Suprapubic skin (tissue), 4 donors: Measurements from ENCODE around the gene BUD23. TPM values are rescaled to one million over a fixed set of nuclear protein-coding genes. Genes with fewer than 3 reads are reported as not detected.

Source experiments
- DNase-seq, 2 donors: peaks; one replicate each; pipeline ENCODE4 v3.0.0-alpha.2; 2019; ENCODE audit warnings: low spot score in 2 of 2
- H3K27ac ChIP-seq: fragments of 200-600 bp; sonication (generic); one replicate; pipeline ENCODE4 v1.5.1; 2019
- H3K27me3 ChIP-seq: fragments of 200-600 bp; sonication (generic); one replicate; pipeline ENCODE4 v1.5.1; 2019
- H3K36me3 ChIP-seq: fragments of 200-600 bp; sonication (generic); one replicate; pipeline ENCODE4 v1.5.1; 2019
- H3K4me1 ChIP-seq: fragments of 200-600 bp; sonication (generic); one replicate; pipeline ENCODE4 v1.5.1; 2019
- H3K4me3 ChIP-seq: fragments of 200-600 bp; sonication (generic); one replicate; pipeline ENCODE4 v1.5.1; 2019; ENCODE audit warnings: mild to moderate bottlenecking
- H3K9me3 ChIP-seq: fragments of 200-600 bp; sonication (generic); one replicate; pipeline ENCODE4 v1.5.1; 2019
- CTCF ChIP-seq, 2 donors: fragments of 200-600 bp in 1 of 2; fragments of 450-650 bp in 1 of 2; sonication (generic) in 1 of 2; IDR thresholded peaks; one replicate each; pipeline ENCODE4 v1.5.1; 2016 to 2019; ENCODE audit warnings: antibody characterized with exemption in 2 of 2, mild to moderate bottlenecking in 1 of 2, moderate library complexity in 1 of 2
- EP300 ChIP-seq: sonication (generic); formaldehyde crosslinking; IDR thresholded peaks from one replicate; pipeline ENCODE4 v1.6.1; 2017; ENCODE audit warnings: antibody characterized with exemption
- POLR2A ChIP-seq, 2 donors: fragments of 450-650 bp; IDR thresholded peaks; one replicate each; pipeline ENCODE4 v1.6.1; 2017; ENCODE audit warnings: antibody characterized with exemption in 2 of 2, mild to moderate bottlenecking in 2 of 2, moderate library complexity in 2 of 2
- POLR2AphosphoS5 ChIP-seq, 3 donors: sonication (generic); formaldehyde crosslinking; IDR thresholded peaks; one replicate each; pipeline ENCODE4 v1.6.1; 2017; ENCODE audit warnings: antibody characterized with exemption in 3 of 3
- WGBS: methylation state at CpG from one replicate; pipeline ENCODE4 v1.1.5; 2018; 5-methylcytosine and 5-hydroxymethylcytosine counted together
- total RNA-seq, 4 donors: library from RNA; depleted of rRNA; stranded (reverse); fragments of >200 nt; gene quantifications; one replicate each; pipeline ENCODE4 v1.1.0, GENCODE V29; 2016

The BUD23 gene
- 10 to 100 TPM; 48.1 to 65.8 (median 53.8) TPM for total RNA-seq

- 0% methylated on average over 14 of the region's 68 CpGs for WGBS
- Histone ChIP-seq H3K4me3 (peak within 1 kb of the TSS; percentile 89), H3K9me3 (no peaks in the 10 kb centered on the region), H3K27ac (peak within 1 kb of the TSS; percentile 90), H3K4me1 (peaks cover 39% of the 10 kb centered on the region), H3K27me3 (no peaks in the 10 kb centered on the region), H3K36me3 (peaks cover 37% of the 10 kb centered on the region)
- TF ChIP-seq POLR2AphosphoS5 (IDR thresholded peaks at IDR 0.05) (peak in 2 of 3 donors; percentile 33 to 64), CTCF (IDR thresholded peaks at IDR 0.05) (peak in 1 of 2 donors; percentile 17), EP300 (no peak), POLR2A (IDR thresholded peaks at IDR 0.05) (peak in 1 of 2 donors; percentile 47)
- peak; percentile 99 to 100 for DNase-seq
Measured at GRCh38 chr7:73683056-73683787, at the start of gene BUD23, which contains the start of gene DNAJC30. BUD23 (plus strand) TSS chr7:73683597; CDS start chr7:73683626, 29 bp downstream. DNAJC30 (minus strand) TSS chr7:73683453; CDS start chr7:73683423, 30 bp downstream.

GRCh38 chr7:73633844-73634243 lies 49.6 kb upstream of the BUD23 start:
- TF ChIP-seq POLR2A (IDR thresholded peaks at IDR 0.05) (no peak), POLR2AphosphoS5 (IDR thresholded peaks at IDR 0.05) (no peak), CTCF (IDR thresholded peaks at IDR 0.05) (no peak), EP300 (no peak)
- 80% methylated on average over 8 of the region's 8 CpGs for WGBS
- peaks cover 4% of the 10 kb centered on the region for H3K4me1 ChIP-seq
- no peak for DNase-seq
- no peak overlapping the region for H3K27ac ChIP-seq
- H3K4me3 ChIP-seq, result no peak overlapping the region
- no peaks in the 10 kb centered on the region for H3K9me3 ChIP-seq
- peaks cover 11% of the 10 kb centered on the region for H3K27me3 ChIP-seq
- H3K36me3 ChIP-seq, result no peaks in the 10 kb centered on the region

GRCh38 chr7:73635428-73636200 lies 47.8 kb upstream of the BUD23 start:
- H3K27me3 ChIP-seq, result peaks cover 11% of the 10 kb centered on the region
- TF ChIP-seq CTCF (IDR thresholded peaks at IDR 0.05), result no peak
- no peak for TF ChIP-seq EP300
- TF ChIP-seq POLR2A (IDR thresholded peaks at IDR 0.05), result no peak
- TF ChIP-seq POLR2AphosphoS5 (IDR thresholded peaks at IDR 0.05), result no peak
- 85% methylated on average over 6 of the region's 8 CpGs for WGBS

GRCh38 chr7:73638911-73639310 lies 44.5 kb upstream of the BUD23 start:
- H3K27ac ChIP-seq, result no peak overlapping the region
- TF ChIP-seq CTCF (IDR thresholded peaks at IDR 0.05) (no peak), POLR2AphosphoS5 (IDR thresholded peaks at IDR 0.05) (no peak), EP300 (no peak), POLR2A (IDR thresholded peaks at IDR 0.05) (no peak)
- H3K4me3 ChIP-seq, result no peak overlapping the region
- no peak for DNase-seq
- peaks cover 4% of the 10 kb centered on the region for H3K27me3 ChIP-seq
- H3K4me1 ChIP-seq, result peaks cover 4% of the 10 kb centered on the region
- no peaks in the 10 kb centered on the region for H3K36me3 ChIP-seq
- no peaks in the 10 kb centered on the region for H3K9me3 ChIP-seq
- WGBS, result 75% methylated on average over 3 of the region's 3 CpGs

More at GRCh38 chr7:73635428-73636200, 47.8 kb upstream of the BUD23 start:
- Histone ChIP-seq H3K9me3 (no peaks in the 10 kb centered on the region), H3K4me1 (peaks cover 4% of the 10 kb centered on the region), H3K36me3 (no peaks in the 10 kb centered on the region), H3K4me3 (no peak overlapping the region), H3K27ac (no peak overlapping the region)
- no peak for DNase-seq

GRCh38 chr7:73642834-73643233 lies 40.6 kb upstream of the BUD23 start:
- H3K9me3 ChIP-seq, result no peaks in the 10 kb centered on the region
- peaks cover 36% of the 10 kb centered on the region for H3K27me3 ChIP-seq
- no peak for DNase-seq
- 87% methylated on average over 2 of the region's 2 CpGs for WGBS
- H3K4me3 ChIP-seq, result no peak overlapping the region
- TF ChIP-seq POLR2AphosphoS5 (IDR thresholded peaks at IDR 0.05), result no peak
- TF ChIP-seq EP300, result no peak
- no peak for TF ChIP-seq CTCF (IDR thresholded peaks at IDR 0.05)
- no peak for TF ChIP-seq POLR2A (IDR thresholded peaks at IDR 0.05)
- H3K4me1 ChIP-seq, result peaks cover 6% of the 10 kb centered on the region
- H3K27ac ChIP-seq, result no peak overlapping the region
- no peaks in the 10 kb centered on the region for H3K36me3 ChIP-seq
